NCI-H526 treated with DMSO at 0.1 percent for 48 hours (cell line): ENCODE results near the gene DDOST.
"Not testable (repeated sequence)": the region's sequence is repeated elsewhere in the genome, so short reads cannot be mapped to it uniquely, and the experiment has no call there.

Experiments used
- DNase-seq: peaks from one replicate; lab custom pipeline; 2025; lab: John Stamatoyannopoulos, UW

Gene DDOST

DNA sequence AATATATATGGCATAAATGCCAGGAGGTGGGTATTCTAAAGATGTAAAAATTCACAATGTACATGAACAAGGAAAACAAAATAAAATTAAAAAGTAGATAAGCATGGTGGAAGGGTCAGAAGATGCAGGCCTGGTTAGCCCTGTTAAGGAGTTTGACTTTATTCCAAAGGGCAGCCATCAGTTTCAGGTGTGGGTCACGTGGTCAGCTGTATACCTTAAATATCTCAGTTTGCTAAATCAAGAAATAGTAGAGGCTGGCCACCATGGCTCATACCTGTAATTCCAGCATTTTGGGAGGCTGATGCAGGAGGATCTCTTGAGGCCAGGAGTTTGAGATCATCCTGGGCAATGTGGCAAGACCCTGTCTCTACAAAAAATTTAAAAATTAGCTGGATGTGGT lies 36.5 kb downstream of the DDOST start:
- no peak for DNase-seq

DNA sequence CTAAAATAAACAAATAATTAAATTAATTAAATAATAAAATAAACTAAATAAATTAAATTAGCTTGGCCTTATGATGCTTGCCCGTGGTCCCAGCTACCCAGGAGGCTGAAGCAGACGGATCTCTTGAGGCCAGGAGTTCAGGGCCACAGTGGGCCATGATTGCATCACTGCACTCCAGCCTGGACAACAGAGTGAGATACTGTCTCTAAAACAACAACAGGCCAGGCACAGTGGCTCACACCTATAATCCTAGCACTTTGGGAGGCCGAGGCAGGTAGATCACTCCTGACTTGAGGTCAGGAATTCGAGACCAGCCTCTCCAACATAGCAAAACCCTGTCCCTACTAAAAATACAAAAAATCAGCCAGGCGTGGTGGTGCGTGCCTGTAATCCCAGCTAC lies 40.2 kb downstream of the DDOST start:
- no peak for DNase-seq

DNA sequence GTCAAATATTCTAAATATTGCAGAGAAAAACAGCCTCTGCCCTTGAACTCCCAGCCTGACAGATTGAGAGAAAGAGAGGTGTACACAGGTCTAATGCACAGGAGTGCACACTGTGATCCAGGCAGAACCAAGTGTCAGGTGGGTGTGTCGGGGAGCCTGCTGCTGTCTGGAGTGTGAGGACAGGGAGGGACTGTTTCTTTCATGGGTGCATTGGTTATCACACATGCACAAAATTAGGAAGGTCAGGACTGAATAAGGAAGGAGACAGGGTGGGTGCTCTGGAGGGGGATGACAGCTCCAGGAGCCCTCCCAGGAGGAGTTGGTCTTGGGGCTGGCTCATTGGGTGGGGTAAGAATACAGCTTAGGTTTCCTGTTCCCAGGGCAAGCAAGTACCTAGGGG lies 41.2 kb downstream of the DDOST start:
- DNase-seq: no peak

DNA sequence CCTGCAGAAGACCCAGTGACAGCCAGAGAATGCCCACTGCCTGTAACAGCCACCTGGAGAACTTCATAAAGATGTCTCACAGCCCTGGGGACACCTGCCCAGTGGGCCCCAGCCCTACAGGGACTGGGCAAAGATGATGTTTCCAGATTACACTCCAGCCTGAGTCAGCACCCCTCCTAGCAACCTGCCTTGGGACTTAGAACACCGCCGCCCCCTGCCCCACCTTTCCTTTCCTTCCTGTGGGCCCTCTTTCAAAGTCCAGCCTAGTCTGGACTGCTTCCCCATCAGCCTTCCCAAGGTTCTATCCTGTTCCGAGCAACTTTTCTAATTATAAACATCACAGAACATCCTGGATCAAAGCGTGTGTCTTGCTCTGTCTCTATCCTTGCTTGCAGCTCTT lies 42.6 kb downstream of the DDOST start:
- DNase-seq: no peak

DNA sequence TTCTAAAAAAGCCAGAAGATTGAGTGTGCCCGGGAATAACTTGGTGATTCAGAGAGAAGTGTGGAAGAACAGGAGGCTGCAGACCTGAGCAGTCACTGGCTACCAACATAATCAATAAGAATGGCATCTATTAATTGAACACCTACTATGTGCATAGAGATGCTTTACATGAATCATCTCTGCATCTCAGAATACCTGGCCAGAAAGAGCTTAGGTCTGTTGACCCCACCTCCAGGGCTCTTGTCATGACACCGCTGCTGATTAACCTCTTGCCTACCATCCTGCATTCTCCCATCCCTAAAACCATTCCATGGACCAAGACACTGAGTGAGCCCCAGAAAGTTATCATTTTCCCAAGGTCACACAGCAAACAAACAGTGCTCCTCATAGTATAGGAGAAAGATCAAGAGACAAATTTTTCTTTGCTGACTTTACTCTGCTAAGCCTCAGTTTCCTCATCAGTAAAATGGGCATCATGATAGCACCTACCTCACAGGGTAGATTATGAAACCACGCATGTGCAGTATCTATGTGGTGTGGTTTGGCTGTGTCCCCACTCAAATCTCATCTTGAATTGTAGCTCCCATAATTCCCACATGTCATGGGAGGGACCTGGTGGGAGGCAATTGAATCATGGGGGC lies 44.2 kb downstream of the DDOST start:
- no peak for DNase-seq

DNA sequence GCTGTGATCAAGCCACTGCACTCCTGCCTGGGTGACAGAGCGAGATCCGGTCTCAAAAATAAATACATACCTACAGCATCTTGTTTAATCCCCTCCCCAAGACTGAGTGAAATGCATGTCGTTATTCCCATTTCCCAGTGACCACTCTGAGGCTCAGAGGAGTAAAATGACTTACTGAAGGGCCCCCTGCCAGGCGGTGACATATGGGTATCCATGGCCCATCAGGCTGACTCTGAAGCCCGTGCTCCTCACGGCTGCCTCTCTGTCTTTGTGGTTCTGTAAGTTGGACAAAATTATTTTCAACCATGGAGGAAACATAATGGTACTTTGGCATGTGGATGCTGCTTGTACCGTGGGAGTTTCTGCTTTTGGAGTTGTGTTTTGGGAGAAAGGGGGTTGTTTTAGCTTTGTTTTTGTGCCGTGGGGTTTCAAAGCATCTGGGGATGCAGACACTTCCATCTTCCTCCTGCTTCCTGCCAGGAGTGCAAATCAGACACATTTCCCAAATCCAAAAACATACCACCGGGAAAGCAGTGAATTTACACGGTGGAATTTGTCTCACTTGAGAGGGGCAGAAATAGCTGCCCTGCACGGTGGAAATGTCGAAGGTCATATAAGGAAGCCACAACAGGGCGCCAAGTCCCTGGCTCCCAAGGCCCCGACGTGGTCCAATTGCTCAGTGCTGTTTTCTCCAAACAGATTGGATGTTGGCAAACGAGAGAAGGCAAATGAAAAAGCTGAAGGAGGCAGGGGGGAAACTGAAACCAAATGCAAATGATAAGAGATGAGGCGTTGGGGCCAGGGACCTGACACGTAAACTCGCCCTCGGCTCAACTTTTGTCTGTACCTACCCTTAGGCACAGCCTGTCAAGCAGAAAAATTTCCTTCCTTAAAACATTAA lies 45.0 kb downstream of the DDOST start:
- DNase-seq: no peak

DNA sequence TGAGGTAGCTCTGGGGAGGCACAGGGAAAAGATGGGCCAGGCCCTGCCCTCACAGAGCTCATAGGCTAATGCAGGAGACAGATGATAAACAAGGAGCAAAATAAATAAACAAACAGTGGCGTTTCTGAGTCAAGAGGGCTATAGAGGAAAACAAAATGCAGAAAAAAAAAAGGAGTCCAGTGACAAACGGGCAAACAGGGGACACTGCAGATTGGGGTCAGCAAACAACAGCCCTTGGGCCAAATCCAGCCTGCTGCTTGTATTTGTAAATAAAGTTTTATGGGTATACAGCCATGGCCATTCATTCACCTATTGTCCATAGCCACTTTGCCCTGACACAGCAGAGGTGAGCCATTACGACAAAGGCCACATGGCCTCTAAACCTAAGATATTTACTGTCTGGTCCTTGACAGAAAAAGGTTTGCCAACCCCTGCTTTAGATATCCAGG lies 47.0 kb downstream of the DDOST start:
- DNase-seq: no peak

DNA sequence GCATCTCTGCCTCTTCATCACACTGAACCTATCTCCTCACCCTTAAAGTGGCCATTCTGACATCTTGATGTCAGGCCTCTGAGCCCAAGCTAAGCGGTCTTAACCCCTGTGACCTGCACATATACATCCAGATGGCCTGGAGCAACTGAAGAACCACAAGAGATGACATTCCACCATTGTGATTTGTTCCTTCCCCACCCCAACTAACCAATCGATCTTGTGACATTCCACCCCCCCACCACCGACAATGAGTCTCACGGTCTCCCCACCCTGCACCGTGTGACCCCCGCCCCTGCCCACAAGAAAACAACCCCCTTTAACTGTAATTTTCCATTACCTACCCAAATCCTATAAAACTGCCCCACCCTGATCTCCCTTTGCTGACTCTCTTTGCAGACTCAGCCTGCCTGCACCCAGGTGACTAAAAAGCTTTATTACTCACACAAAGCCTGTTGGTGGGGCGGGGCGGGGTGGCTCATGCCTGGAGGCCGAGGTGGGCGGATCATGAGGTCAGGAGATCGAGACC lies 48.9 kb downstream of the DDOST start:
- DNase-seq: no peak

DNA sequence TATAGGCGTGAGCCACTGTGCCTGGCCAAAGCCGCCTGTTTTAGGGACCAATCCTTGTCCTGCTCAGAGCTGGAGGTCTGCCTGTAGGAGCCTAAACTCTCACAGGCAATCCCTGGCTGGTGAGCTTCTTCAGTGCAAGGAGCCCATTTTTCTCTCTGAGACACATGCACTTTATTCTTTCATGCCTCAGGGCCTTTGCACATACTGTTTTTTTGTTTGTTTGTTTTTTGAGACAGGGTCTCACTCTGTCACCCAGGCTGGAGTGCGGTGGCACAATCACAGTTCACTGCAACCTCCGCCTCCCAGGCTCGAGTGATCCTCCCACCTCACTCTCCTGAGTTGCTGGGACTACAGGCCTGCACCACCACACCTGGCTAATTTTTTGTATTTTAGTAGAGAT lies 49.5 kb downstream of the DDOST start:
- no peak for DNase-seq

DNA sequence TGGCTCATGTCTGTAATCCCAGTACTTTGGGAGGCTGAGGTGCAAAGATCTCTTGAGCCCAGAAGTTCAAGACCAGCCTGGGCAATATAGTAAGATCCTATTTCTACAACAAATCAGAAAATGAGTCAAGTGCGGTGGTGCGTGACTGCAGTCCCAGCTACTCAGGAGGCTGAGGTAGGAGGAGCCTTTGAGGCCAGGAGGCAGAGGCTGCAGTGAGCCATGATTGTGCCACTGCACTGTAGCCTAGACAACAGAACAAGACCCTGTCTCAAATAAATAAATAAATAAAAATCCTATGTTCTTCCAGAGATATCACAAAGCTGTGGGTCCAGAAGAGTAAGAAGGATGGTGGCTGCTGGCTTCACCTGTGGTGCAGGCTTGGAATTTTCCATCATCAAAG lies 50.2 kb downstream of the DDOST start:
- DNase-seq: no peak

DNA sequence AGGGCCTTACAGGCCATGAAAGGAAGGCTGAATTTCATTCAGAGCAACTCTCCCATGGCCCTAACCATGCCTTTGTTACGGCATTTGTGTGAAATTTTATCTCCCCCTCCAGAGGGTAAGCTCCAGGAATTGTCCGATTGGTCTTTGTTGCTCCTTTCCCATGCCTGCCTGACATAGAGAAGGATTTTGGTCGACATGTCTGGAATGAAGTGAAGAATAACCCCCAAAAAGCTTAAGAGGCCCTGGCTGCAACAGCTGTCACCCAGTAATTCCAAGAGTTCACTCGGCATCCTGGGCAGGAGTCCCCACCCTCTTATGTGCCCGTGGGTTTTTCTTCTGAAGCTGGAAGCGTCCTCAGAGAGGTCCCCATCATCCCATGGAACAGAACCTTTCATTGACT lies 51.6 kb downstream of the DDOST start:
- DNase-seq: no peak

DNA sequence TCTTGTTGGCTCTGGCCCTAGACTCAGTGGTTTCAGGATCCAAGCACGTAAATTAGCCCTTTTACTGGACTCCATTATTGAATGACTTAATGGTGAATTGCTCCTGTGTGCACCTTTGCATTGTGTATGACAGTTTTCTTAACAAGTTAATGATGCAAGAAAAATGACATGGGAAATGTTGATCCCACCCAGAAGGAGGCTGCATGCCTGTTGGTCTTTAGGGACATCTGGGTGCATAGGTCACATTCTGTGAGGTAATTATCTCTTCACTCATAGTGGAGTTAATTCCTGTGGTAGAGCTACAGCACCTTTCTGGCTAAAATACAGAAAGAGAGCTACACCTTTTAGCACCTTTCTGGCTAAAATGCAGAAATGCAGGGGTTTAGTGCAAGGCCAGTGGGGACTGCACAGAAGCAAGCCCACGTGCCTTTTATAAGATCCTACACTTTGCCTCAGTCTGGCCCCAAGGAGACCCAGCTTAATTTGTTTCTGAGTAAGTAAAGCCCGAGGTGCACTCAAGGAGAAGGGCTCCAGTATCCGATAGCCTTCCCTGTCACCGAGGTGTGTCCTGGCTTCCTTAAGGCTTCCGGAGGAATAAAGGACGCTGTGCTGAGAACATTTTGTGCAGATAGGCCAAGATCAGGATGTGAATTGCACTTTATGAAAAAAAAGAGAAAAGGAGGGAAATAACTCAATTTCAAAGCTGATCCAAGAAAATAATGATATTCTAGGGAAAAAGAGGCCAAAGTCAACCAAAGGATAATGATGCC lies 54.2 kb downstream of the DDOST start:
- not testable (repeated sequence) for DNase-seq

DNA sequence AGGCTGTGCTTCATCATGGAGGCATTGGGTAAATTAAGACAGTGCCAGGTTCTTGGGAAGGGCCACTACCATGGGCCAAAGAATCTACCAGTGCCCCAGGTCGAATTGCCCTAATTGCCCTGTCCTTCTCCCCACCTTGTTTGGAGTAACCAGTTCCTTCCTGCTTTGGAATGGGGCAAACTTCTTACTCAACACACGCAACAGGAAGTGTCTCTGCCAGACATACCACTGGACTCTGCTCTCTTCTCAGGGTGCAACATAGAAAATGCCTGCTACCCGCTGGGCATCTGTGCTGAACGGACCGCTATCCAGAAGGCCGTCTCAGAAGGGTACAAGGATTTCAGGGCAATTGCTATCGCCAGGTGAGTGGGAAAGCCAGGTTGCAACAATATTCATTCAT lies 56.5 kb downstream of the DDOST start:
- DNase-seq: no peak

DNA sequence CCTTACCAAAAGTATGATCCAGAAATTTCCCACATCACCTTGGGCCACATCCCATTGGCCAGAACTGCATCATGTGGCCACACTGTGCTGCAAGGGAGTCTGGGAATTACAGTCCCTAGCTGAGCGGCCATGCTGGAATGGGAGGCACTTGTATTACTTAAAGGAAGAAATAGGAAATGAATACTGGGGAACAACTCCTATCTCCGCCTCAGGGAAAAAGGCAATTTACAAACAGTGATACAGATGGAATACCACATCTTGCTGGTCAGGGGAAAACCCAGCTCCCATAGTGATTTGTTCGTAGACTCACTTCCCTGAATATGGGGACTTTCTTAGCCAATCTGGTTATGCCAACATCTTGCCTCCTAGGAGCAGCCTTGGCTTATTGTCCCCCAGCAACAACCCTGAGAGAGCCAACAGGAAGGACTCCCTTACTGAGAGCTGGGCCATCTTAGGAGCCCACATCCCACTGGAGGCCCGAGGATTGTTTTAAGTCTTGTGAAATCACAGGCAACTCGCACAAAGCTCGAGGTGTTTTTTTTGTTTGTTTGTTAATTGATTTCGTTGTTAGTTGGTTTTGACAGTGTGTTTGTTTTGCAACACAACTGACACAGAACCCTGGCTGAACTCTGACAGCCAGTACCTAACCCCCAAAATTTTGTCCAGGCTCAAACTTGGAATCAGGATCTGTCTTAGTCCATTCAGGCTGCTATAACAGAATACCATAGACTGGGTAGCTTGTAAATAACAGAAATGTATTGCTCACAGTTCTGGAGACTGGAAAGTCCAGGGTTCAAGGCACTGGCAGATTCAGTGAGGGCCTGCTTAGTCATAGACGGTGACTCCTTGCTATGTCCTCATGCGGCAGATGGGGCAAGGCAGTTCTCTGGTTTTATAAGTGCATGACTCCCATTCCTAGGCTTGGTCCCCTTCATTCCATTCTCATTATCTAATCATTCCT lies 57.4 kb downstream of the DDOST start:
- no peak for DNase-seq

DNA sequence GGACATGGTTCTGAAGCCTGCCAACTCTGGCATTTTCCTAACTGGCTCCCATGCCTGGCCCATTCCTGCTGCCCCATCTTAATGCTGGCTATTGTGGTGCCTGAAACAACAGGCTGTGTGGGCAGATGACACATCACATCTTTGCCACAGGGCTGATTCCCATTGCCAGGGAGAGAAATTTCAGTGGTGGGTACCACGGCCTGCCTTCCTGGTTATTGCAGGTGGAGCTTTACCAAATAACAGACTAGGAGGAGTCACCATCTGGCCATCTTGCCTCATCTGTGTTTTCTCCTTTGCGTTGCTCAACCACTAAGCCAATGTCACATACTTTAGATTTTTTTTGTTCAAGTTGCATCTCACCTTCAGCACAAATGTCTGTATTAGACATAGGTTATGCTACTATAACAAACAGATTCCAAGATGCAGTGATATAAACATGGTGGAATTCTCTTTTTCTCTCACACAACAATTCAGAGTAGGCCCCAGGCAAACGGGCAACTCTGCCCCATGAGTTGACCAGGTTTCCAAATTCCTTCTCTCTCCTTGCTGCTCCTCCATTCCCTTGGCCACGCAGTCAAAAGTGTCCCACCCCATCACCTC lies 58.2 kb downstream of the DDOST start:
- DNase-seq: no peak
